Nephron (organoid): ENCODE measurements around the gene TIMP4.

Source experiments
- H3K27ac Mint-ChIP-seq, 3 experiments: 2 replicates each; pipeline ENCODE4 v1.8.0; 2020; ENCODE audit warnings: mixed read lengths in 3 of 3, mild to moderate bottlenecking in 2 of 3, moderate library complexity in 1 of 3
- H3K27me3 Mint-ChIP-seq: 2 replicates; pipeline ENCODE4 v1.8.0; 2021; ENCODE audit warnings: low read depth, mild to moderate bottlenecking, moderate library complexity, mixed read lengths
- H3K36me3 Mint-ChIP-seq: 2 replicates; pipeline ENCODE4 v1.8.0; 2020; ENCODE audit warnings: low read depth, mixed read lengths
- H3K4me1 Mint-ChIP-seq: 2 replicates; pipeline ENCODE4 v1.8.0; 2020; ENCODE audit warnings: mixed read lengths
- H3K4me3 Mint-ChIP-seq, 3 experiments: 2 replicates each; pipeline ENCODE4 v1.8.0; 2020; ENCODE audit warnings: mild to moderate bottlenecking in 3 of 3, mixed read lengths in 3 of 3, moderate library complexity in 2 of 3
- H3K9me3 Mint-ChIP-seq: 2 replicates; pipeline ENCODE4 v1.8.0; 2020; ENCODE audit warnings: mixed read lengths
- TF ChIP-seq, protein P1 (sequence below), 3 experiments: fragments of 200-600 bp; sonication (generic); IDR thresholded peaks; one replicate each; pipeline ENCODE4 v1.5.0; 2021; ENCODE audit warnings: antibody characterized with exemption in 3 of 3; ENCODE audit not compliant: unreplicated experiment in 3 of 3

Gene TIMP4

DNA sequence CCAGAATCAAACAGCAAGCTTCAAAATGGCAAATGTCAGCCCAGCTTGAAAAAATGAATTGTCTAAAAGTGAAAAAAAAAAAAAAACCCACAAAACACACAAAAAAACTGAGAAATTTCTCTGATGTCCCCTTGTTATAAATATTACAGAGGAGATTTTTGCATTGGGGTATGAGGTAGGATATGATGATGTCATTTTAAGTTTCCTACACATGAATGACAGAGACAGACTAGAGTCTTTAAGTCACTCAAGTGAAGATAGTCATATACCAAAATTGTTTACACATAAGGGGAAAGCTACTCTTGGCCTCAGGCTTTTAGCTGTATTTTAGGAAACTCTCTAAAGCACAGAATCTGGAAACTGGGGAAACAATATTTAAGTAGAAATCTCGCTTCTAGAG is 32.9 kb downstream of the TIMP4 start:
- H3K27me3 Mint-ChIP-seq, result peaks cover 18% of the 10 kb centered on the region
- H3K9me3 Mint-ChIP-seq, result no peaks in the 10 kb centered on the region
- H3K4me1 Mint-ChIP-seq, result no peaks in the 10 kb centered on the region
- TF ChIP-seq, protein P1, sequence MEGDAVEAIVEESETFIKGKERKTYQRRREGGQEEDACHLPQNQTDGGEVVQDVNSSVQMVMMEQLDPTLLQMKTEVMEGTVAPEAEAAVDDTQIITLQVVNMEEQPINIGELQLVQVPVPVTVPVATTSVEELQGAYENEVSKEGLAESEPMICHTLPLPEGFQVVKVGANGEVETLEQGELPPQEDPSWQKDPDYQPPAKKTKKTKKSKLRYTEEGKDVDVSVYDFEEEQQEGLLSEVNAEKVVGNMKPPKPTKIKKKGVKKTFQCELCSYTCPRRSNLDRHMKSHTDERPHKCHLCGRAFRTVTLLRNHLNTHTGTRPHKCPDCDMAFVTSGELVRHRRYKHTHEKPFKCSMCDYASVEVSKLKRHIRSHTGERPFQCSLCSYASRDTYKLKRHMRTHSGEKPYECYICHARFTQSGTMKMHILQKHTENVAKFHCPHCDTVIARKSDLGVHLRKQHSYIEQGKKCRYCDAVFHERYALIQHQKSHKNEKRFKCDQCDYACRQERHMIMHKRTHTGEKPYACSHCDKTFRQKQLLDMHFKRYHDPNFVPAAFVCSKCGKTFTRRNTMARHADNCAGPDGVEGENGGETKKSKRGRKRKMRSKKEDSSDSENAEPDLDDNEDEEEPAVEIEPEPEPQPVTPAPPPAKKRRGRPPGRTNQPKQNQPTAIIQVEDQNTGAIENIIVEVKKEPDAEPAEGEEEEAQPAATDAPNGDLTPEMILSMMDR (IDR thresholded peaks at IDR 0.05; ENCODE audit: unreplicated experiment in 3 of 3), result no peak
- H3K4me3 Mint-ChIP-seq, result no peak overlapping the region
- no peaks in the 10 kb centered on the region for H3K36me3 Mint-ChIP-seq
- H3K27ac Mint-ChIP-seq, result no peak overlapping the region

DNA sequence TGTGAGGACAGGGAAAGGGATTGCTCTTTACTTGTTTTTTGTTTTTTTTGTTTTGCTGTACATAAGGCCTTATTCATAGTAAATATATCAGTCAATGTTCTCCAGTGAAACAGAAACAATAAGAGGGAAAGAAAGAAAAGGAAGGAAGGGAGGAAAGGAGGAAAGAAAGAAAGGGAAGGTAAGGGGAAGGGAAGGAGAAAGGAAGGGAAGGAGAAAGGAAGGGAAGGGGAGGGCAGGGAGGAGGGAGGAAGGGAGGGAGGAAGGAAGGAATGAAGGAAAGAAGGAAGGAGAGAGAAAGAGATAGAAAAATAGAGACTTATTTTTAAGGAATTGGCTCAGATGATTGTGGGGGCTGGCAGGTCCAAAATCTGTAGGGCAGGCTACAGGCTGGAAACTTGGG is 37.2 kb downstream of the TIMP4 start:
- Mint-ChIP-seq H3K9me3 (no peaks in the 10 kb centered on the region), H3K36me3 (no peaks in the 10 kb centered on the region), H3K4me3 (no peak overlapping the region), H3K27ac (no peak overlapping the region), H3K27me3 (peaks cover 4% of the 10 kb centered on the region), H3K4me1 (no peaks in the 10 kb centered on the region)
- TF ChIP-seq, protein P1 (IDR thresholded peaks at IDR 0.05; ENCODE audit: unreplicated experiment in 3 of 3), result no peak

DNA sequence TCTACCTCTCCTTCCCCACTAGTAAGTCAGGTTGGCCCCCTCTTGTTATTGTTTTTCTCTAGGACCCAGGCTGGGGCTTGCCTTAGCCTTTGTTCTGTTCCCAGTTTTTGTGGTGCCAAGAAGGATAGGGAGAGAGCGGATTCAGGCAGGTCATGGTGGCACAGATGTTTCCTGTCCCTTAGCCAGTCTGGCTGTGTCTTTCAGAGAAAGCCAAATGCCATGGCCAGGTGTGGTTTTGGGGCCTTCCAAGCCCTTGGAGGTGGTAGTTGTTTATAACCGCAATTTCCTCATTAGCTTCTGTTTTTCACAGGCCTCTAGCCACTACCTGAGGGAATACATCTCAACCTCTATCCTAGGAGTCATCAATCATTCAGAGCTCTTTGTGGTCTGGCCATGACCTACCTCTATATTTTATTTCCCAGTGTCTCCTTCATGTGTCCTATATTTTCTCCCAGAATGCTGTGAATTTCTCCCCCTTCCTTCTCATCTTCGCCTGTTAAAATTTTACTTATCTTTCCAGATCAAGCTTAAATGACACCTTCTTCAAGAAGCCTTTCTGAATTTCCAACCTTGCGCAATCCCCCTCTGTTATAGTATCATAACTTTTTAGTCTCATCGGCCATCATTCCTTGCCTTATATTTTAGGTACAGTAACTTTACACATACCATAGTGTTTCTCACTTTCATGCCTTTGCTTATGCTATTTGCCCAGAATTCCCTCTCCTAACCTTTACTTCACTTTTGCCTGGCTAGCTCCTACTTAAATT is 38.2 kb downstream of the TIMP4 start:
- no peak overlapping the region for H3K4me3 Mint-ChIP-seq
- peaks cover 3% of the 10 kb centered on the region for H3K27me3 Mint-ChIP-seq
- TF ChIP-seq, protein P1 (IDR thresholded peaks at IDR 0.05; ENCODE audit: unreplicated experiment in 3 of 3), result no peak
- no peaks in the 10 kb centered on the region for H3K9me3 Mint-ChIP-seq
- no peaks in the 10 kb centered on the region for H3K36me3 Mint-ChIP-seq
- no peak overlapping the region for H3K27ac Mint-ChIP-seq
- H3K4me1 Mint-ChIP-seq, result no peaks in the 10 kb centered on the region

DNA sequence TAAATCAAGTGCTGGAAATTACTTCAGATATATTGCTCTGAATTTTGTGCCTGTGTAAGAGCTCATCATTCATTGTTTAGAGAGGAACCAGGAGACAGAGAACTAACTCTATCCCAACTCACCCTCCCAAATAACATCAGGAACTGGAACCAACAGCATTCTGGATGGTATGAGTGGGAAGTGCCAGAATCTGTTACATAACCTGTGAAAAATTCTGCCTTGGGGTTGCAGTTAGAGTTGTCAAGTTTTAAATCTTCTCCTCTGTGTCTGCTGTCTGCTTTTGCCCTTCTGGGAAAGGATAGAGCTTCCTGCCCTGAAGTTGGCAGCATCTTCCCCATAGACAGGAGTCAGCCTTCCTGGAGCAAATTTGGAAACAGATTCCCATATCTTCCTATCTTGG is 41.2 kb downstream of the TIMP4 start:
- no peak overlapping the region for H3K27ac Mint-ChIP-seq
- TF ChIP-seq, protein P1 (IDR thresholded peaks at IDR 0.05; ENCODE audit: unreplicated experiment in 3 of 3), result no peak

DNA sequence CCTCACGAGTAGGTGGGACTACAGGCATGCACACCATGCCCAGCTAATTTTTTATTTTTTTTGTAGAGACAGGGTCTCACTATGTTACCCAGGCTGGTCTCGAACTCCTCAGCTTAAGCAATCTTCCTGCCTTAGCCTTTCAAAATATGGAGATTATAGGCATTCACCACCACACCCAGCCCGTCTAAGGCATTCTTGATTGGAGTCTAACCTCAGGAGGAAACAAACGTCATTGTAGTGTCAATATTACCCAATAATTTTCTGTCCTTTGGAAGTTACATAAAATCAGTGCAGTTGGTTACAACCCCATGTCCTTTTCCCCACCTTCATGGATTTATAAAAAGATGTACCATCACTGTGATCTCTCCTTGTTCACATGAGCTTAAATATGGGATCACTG is 41.8 kb downstream of the TIMP4 start:
- H3K9me3 Mint-ChIP-seq, result no peaks in the 10 kb centered on the region
- no peaks in the 10 kb centered on the region for H3K36me3 Mint-ChIP-seq
- H3K27me3 Mint-ChIP-seq, result peaks cover 4% of the 10 kb centered on the region

More for the DNA sequence above, 41.2 kb downstream of the TIMP4 start:
- Mint-ChIP-seq H3K36me3 (no peaks in the 10 kb centered on the region), H3K4me3 (no peak overlapping the region), H3K4me1 (no peaks in the 10 kb centered on the region), H3K9me3 (no peaks in the 10 kb centered on the region), H3K27me3 (peaks cover 4% of the 10 kb centered on the region)

More for the DNA sequence above, 41.8 kb downstream of the TIMP4 start:
- TF ChIP-seq, protein P1 (IDR thresholded peaks at IDR 0.05; ENCODE audit: unreplicated experiment in 3 of 3), result no peak
- H3K27ac Mint-ChIP-seq, result no peak overlapping the region
- no peaks in the 10 kb centered on the region for H3K4me1 Mint-ChIP-seq
- no peak overlapping the region for H3K4me3 Mint-ChIP-seq
